Measurements from ENCODE around the gene XKR8. TPM values are rescaled to one million over a fixed set of nuclear protein-coding genes. Genes with fewer than 3 reads are reported as not detected.
A peak's percentile ranks its signal among the peaks of the same experiment; 100 is the strongest.

Gene XKR8
- total RNA-seq, 2 experiments from 2014 or later: 5.4 to 5.5 TPM

- Mint-ChIP-seq H3K36me3 (ENCODE audit: low read depth) (no peaks in the 10 kb centered on the region), H3K9me3 (no peaks in the 10 kb centered on the region), H3K4me3 (peak overlapping the region; percentile 72), H3K27ac (peak overlapping the region; percentile 26), H3K4me1 (ENCODE audit: low read depth) (peaks cover 13% of the 10 kb centered on the region), H3K27me3 (no peaks in the 10 kb centered on the region)
- peaks cover 32% of the 10 kb centered on the region for H3K4me1 ChIP-seq (ENCODE audit: insufficient read depth, low read length)
- ATAC-seq (ENCODE audit: poor library complexity) (no peak), DNase-seq (no peak)
- CTCF ChIA-PET: no interaction called here
- H3K27ac ChIP-seq (ENCODE audit: low read depth in 1 of 2, low read length in 2 of 2): no peak overlapping the region
- no peak overlapping the region for H3K4me3 ChIP-seq (ENCODE audit: low read length)
- H3K36me3 ChIP-seq (ENCODE audit: insufficient read depth, low read length): no peaks in the 10 kb centered on the region
- POLR2A ChIA-PET: interaction anchor here (0.6 kb wide), 1 partner anchor 10 kb away, joined by 3 read pairs; no protein-coding TSS in a partner anchor
- intact Hi-C loops (cut with DNase I, micrococcal nuclease): no loop called here
- no peaks in the 10 kb centered on the region for H3K9me3 ChIP-seq (ENCODE audit: control insufficient read depth in 1 of 2, insufficient read depth in 1 of 2, low read length in 2 of 2)
- TF ChIP-seq CTCF (IDR thresholded peaks at IDR 0.05): no peak
- no peaks in the 10 kb centered on the region for H3K27me3 ChIP-seq (ENCODE audit: control insufficient read depth in 1 of 2, insufficient read depth in 2 of 2, low read length in 2 of 2)
Measured at GRCh38 chr1:27956761-27957160, 3.0 kb upstream of the XKR8 start.

GRCh38 chr1:27957655-27958054, 2.1 kb upstream of the XKR8 start:
- TF ChIP-seq CTCF (IDR thresholded peaks at IDR 0.05): no peak
- ChIA-PET POLR2A (interaction anchor here (1.1 kb wide), 1 partner anchor 14 kb away, joined by 3 read pairs; no protein-coding TSS in a partner anchor), CTCF (no interaction called here)
- Mint-ChIP-seq H3K27me3 (no peaks in the 10 kb centered on the region), H3K36me3 (ENCODE audit: low read depth) (peaks cover 1% of the 10 kb centered on the region), H3K27ac (no peak overlapping the region), H3K4me1 (ENCODE audit: low read depth) (peaks cover 16% of the 10 kb centered on the region), H3K4me3 (no peak overlapping the region), H3K9me3 (no peaks in the 10 kb centered on the region)
- ATAC-seq (ENCODE audit: poor library complexity): no peak
- Histone ChIP-seq H3K4me1 (ENCODE audit: insufficient read depth, low read length) (peaks cover 36% of the 10 kb centered on the region), H3K27ac (ENCODE audit: low read depth in 1 of 2, low read length in 2 of 2) (no peak overlapping the region), H3K9me3 (ENCODE audit: control insufficient read depth in 1 of 2, insufficient read depth in 1 of 2, low read length in 2 of 2) (no peaks in the 10 kb centered on the region), H3K4me3 (ENCODE audit: low read length) (no peak overlapping the region), H3K27me3 (ENCODE audit: control insufficient read depth in 1 of 2, insufficient read depth in 2 of 2, low read length in 2 of 2) (no peaks in the 10 kb centered on the region), H3K36me3 (ENCODE audit: insufficient read depth, low read length) (no peaks in the 10 kb centered on the region)
- intact Hi-C loops (cut with DNase I, micrococcal nuclease): no loop called here
- no peak for DNase-seq

- Mint-ChIP-seq H3K27ac (no peak overlapping the region), H3K9me3 (no peaks in the 10 kb centered on the region), H3K4me3 (no peak overlapping the region), H3K36me3 (ENCODE audit: low read depth) (peaks cover 10% of the 10 kb centered on the region), H3K4me1 (ENCODE audit: low read depth) (peaks cover 16% of the 10 kb centered on the region), H3K27me3 (no peaks in the 10 kb centered on the region)
- CTCF ChIA-PET: interaction anchor here (1.3 to 2.1 kb wide), 2 partner anchors 18 to 22 kb away, joined by 3 to 10 read pairs; no protein-coding TSS in a partner anchor
- Histone ChIP-seq H3K9me3 (ENCODE audit: control insufficient read depth in 1 of 2, insufficient read depth in 1 of 2, low read length in 2 of 2) (no peaks in the 10 kb centered on the region), H3K27me3 (ENCODE audit: control insufficient read depth in 1 of 2, insufficient read depth in 2 of 2, low read length in 2 of 2) (no peaks in the 10 kb centered on the region), H3K4me3 (ENCODE audit: low read length) (no peak overlapping the region), H3K36me3 (ENCODE audit: insufficient read depth, low read length) (peaks cover 5% of the 10 kb centered on the region), H3K4me1 (ENCODE audit: insufficient read depth, low read length) (peaks cover 36% of the 10 kb centered on the region), H3K27ac (ENCODE audit: low read depth in 1 of 2, low read length in 2 of 2) (no peak overlapping the region)
- POLR2A ChIA-PET: interaction anchor here (0.8 to 1.8 kb wide), 2 partner anchors 35 to 623 kb away, joined by 3 to 4 read pairs; no protein-coding TSS in a partner anchor
- no peak for ATAC-seq (ENCODE audit: poor library complexity)
- no peak for TF ChIP-seq CTCF (IDR thresholded peaks at IDR 0.05)
- peak in 1 of 14 experiments; percentile 22 for DNase-seq
- intact Hi-C loops (cut with DNase I, micrococcal nuclease): no loop called here
Measured at GRCh38 chr1:27958513-27958912, 1.3 kb upstream of the XKR8 start.
